Glutamatergic neuron (in vitro differentiated cells): ENCODE results near the gene NEUROD2. TPM values are rescaled to one million over a fixed set of nuclear protein-coding genes. Genes with fewer than 3 reads are reported as not detected.

ENCODE experiments used
- DNase-seq: peaks from one replicate; pipeline ENCODE4 v3.0.0; 2022
- H3K27ac Mint-ChIP-seq: one replicate; pipeline ENCODE4 v1.8.0; 2020; ENCODE audit warnings: mild to moderate bottlenecking, mixed read lengths, inconsistent platforms; ENCODE audit not compliant: unreplicated experiment
- H3K27me3 Mint-ChIP-seq: one replicate; pipeline ENCODE4 v1.8.0; 2020; ENCODE audit warnings: mild to moderate bottlenecking, moderate library complexity, mixed read lengths, inconsistent platforms; ENCODE audit not compliant: unreplicated experiment
- H3K36me3 Mint-ChIP-seq: one replicate; pipeline ENCODE4 v1.8.0; 2020; ENCODE audit warnings: mild to moderate bottlenecking, mixed read lengths, inconsistent platforms; ENCODE audit not compliant: unreplicated experiment
- H3K4me1 Mint-ChIP-seq: one replicate; pipeline ENCODE4 v1.8.0; 2020; ENCODE audit warnings: mild to moderate bottlenecking, low read depth, mixed read lengths, inconsistent platforms; ENCODE audit not compliant: unreplicated experiment
- H3K4me3 Mint-ChIP-seq: one replicate; pipeline ENCODE4 v1.8.0; 2020; ENCODE audit warnings: mild to moderate bottlenecking, mixed read lengths, inconsistent platforms; ENCODE audit not compliant: unreplicated experiment
- H3K9me3 Mint-ChIP-seq: one replicate; pipeline ENCODE4 v1.8.0; 2020; ENCODE audit warnings: mild to moderate bottlenecking, moderate library complexity, mixed read lengths, inconsistent platforms; ENCODE audit not compliant: unreplicated experiment
- CTCF ChIP-seq: fragments of 200-600 bp; sonication (generic); IDR thresholded peaks from one replicate; pipeline ENCODE4 v1.5.0; 2021; ENCODE audit not compliant: partially characterized antibody, unreplicated experiment
- total RNA-seq: library from RNA; stranded (reverse); fragmentation: NEBNext Ultra II Directional; extraction: Animal tissue kit (Norgen Biotek cat#: 25700); gene quantifications from one replicate; pipeline ENCODE4 v1.2.1, GENCODE V29; 2021; ENCODE audit not compliant: unreplicated experiment

Gene NEUROD2
- total RNA-seq, 1 donor from 2014 or later: 6.3 TPM

GRCh38 chr17:39621523-39622379, 14.0 kb upstream of the NEUROD2 start:
- TF ChIP-seq CTCF: peak; percentile 100
- Mint-ChIP-seq H3K27ac (no peak overlapping the region), H3K9me3 (peaks cover 4% of the 10 kb centered on the region), H3K4me3 (no peak overlapping the region), H3K4me1 (no peaks in the 10 kb centered on the region), H3K36me3 (no peaks in the 10 kb centered on the region), H3K27me3 (peaks cover 10% of the 10 kb centered on the region)
- DNase-seq: peak; percentile 90

GRCh38 chr17:39619786-39620101, 12.0 kb upstream of the NEUROD2 start:
- H3K27me3 Mint-ChIP-seq: peaks cover 2% of the 10 kb centered on the region
- no peak overlapping the region for H3K4me3 Mint-ChIP-seq
- H3K36me3 Mint-ChIP-seq: peaks cover under 1% of the 10 kb centered on the region
- H3K27ac Mint-ChIP-seq: no peak overlapping the region
- no peak for TF ChIP-seq CTCF
- peaks cover 4% of the 10 kb centered on the region for H3K9me3 Mint-ChIP-seq
- no peaks in the 10 kb centered on the region for H3K4me1 Mint-ChIP-seq
- no peak for DNase-seq

GRCh38 chr17:39618956-39619785, 11.5 kb upstream of the NEUROD2 start:
- H3K36me3 Mint-ChIP-seq: peaks cover 5% of the 10 kb centered on the region
- no peak for DNase-seq
- no peaks in the 10 kb centered on the region for H3K27me3 Mint-ChIP-seq
- peaks cover 4% of the 10 kb centered on the region for H3K9me3 Mint-ChIP-seq
- no peaks in the 10 kb centered on the region for H3K4me1 Mint-ChIP-seq
- no peak for TF ChIP-seq CTCF
- no peak overlapping the region for H3K27ac Mint-ChIP-seq
- no peak overlapping the region for H3K4me3 Mint-ChIP-seq

- no peak for TF ChIP-seq CTCF
- Mint-ChIP-seq H3K27ac (no peak overlapping the region), H3K36me3 (peaks cover 5% of the 10 kb centered on the region), H3K27me3 (no peaks in the 10 kb centered on the region), H3K9me3 (peaks cover 4% of the 10 kb centered on the region), H3K4me1 (no peaks in the 10 kb centered on the region), H3K4me3 (peak overlapping the region; percentile 79)
- DNase-seq: no peak
Measured at GRCh38 chr17:39618246-39618913, 10.7 kb upstream of the NEUROD2 start.
